ENCODE results near the gene ETV6. TPM values are rescaled to one million over a fixed set of nuclear protein-coding genes. Genes with fewer than 3 reads are reported as not detected.

Gene ETV6
- total RNA-seq, 2 donors from 2014 or later: 41.4 to 58.4 TPM

GRCh38 chr12:11794751-11795150 is 145.3 kb downstream of the ETV6 start:
- Histone ChIP-seq H3K27me3 (replicated peaks; ENCODE audit: insufficient read depth) (no peaks in the 10 kb centered on the region), H3K4me3 (no peak overlapping the region), H3K4me1 (ENCODE audit: control insufficient read depth in 1 of 2, low read depth in 2 of 2) (peaks cover 53 to 90% of the 10 kb centered on the region in 2 donors), H3K9me3 (no peaks in the 10 kb centered on the region), H3K27ac (peak overlapping the region; percentile 83 to 88), H3K36me3 (no peaks in the 10 kb centered on the region)
- DNase-seq (ENCODE audit: low spot score) (no peak), ATAC-seq (ENCODE audit: insufficient number of reproducible peaks, low FRiP score, low read depth) (no peak)
- TF ChIP-seq CTCF (IDR thresholded peaks at IDR 0.05): no peak

- Histone ChIP-seq H3K4me1 (ENCODE audit: control insufficient read depth in 1 of 2, low read depth in 2 of 2) (peaks cover 53 to 84% of the 10 kb centered on the region in 2 donors), H3K27me3 (replicated peaks; ENCODE audit: insufficient read depth) (no peaks in the 10 kb centered on the region), H3K27ac (peak overlapping the region; percentile 83 to 88), H3K4me3 (no peak overlapping the region), H3K9me3 (no peaks in the 10 kb centered on the region), H3K36me3 (no peaks in the 10 kb centered on the region)
- no peak for ATAC-seq (ENCODE audit: insufficient number of reproducible peaks, low FRiP score, low read depth)
- no peak for TF ChIP-seq CTCF (IDR thresholded peaks at IDR 0.05)
- no peak for DNase-seq (ENCODE audit: low spot score)
These were observed 145.9 kb downstream of the ETV6 start for GRCh38 chr12:11795192-11795912.

GRCh38 chr12:11795913-11796459 is 146.5 kb downstream of the ETV6 start:
- no peak for DNase-seq (ENCODE audit: low spot score)
- TF ChIP-seq CTCF (IDR thresholded peaks at IDR 0.05): no peak
- Histone ChIP-seq H3K4me3 (no peak overlapping the region), H3K4me1 (ENCODE audit: control insufficient read depth in 1 of 2, low read depth in 2 of 2) (peaks cover 53 to 80% of the 10 kb centered on the region in 2 donors), H3K27ac (peak overlapping the region; percentile 83 to 88), H3K36me3 (no peaks in the 10 kb centered on the region), H3K9me3 (no peaks in the 10 kb centered on the region), H3K27me3 (replicated peaks; ENCODE audit: insufficient read depth) (no peaks in the 10 kb centered on the region)
- no peak for ATAC-seq (ENCODE audit: insufficient number of reproducible peaks, low FRiP score, low read depth)

GRCh38 chr12:11797317-11797913 is 147.9 kb downstream of the ETV6 start:
- peaks cover 53 to 68% of the 10 kb centered on the region in 2 donors for H3K4me1 ChIP-seq (ENCODE audit: control insufficient read depth in 1 of 2, low read depth in 2 of 2)
- no peaks in the 10 kb centered on the region for H3K36me3 ChIP-seq
- H3K27ac ChIP-seq: peak overlapping the region; percentile 83 to 88
- TF ChIP-seq CTCF (IDR thresholded peaks at IDR 0.05): no peak
- H3K4me3 ChIP-seq: no peak overlapping the region
- ATAC-seq (ENCODE audit: insufficient number of reproducible peaks, low FRiP score, low read depth) (peak; percentile 19), DNase-seq (ENCODE audit: low spot score) (peak; percentile 25)
- H3K27me3 ChIP-seq (replicated peaks; ENCODE audit: insufficient read depth): no peaks in the 10 kb centered on the region
- no peaks in the 10 kb centered on the region for H3K9me3 ChIP-seq

- Histone ChIP-seq H3K36me3 (no peaks in the 10 kb centered on the region), H3K9me3 (no peaks in the 10 kb centered on the region), H3K27me3 (replicated peaks; ENCODE audit: insufficient read depth) (no peaks in the 10 kb centered on the region), H3K4me3 (no peak overlapping the region), H3K27ac (peak overlapping the region; percentile 83 to 88), H3K4me1 (ENCODE audit: control insufficient read depth in 1 of 2, low read depth in 2 of 2) (peaks cover 51 to 61% of the 10 kb centered on the region in 2 donors)
- no peak for TF ChIP-seq CTCF (IDR thresholded peaks at IDR 0.05)
- no peak for ATAC-seq (ENCODE audit: insufficient number of reproducible peaks, low FRiP score, low read depth)
- DNase-seq (ENCODE audit: low spot score): no peak
These were observed 148.7 kb downstream of the ETV6 start for GRCh38 chr12:11798006-11798708.
